NCI-H187 treated with DMSO at 0.1 percent for 48 hours (cell line): ENCODE results near the gene COL2A1.

Experiments
- DNase-seq: peaks from one replicate; lab custom pipeline; 2025; lab: John Stamatoyannopoulos, UW

Gene COL2A1

GRCh38 chr12:47944685-47945340, 59.5 kb downstream of the COL2A1 start:
- DNase-seq, result no peak

GRCh38 chr12:47943623-47944340, 60.5 kb downstream of the COL2A1 start:
- no peak for DNase-seq

- DNase-seq, result no peak
These were observed 61.6 kb downstream of the COL2A1 start for GRCh38 chr12:47942614-47943225.

- DNase-seq, result no peak
These were observed 62.2 kb downstream of the COL2A1 start for GRCh38 chr12:47941871-47942613.

GRCh38 chr12:47941475-47941780, 62.8 kb downstream of the COL2A1 start:
- DNase-seq, result no peak

- DNase-seq, result no peak
These were observed 63.4 kb downstream of the COL2A1 start for GRCh38 chr12:47940773-47941474.

- no peak for DNase-seq
These were observed 65.2 kb downstream of the COL2A1 start for GRCh38 chr12:47939009-47939601.

GRCh38 chr12:47938594-47938993, 65.7 kb downstream of the COL2A1 start:
- DNase-seq, result no peak

- no peak for DNase-seq
These were observed 66.2 kb downstream of the COL2A1 start for GRCh38 chr12:47938093-47938492.

GRCh38 chr12:47935184-47935583, 69.1 kb downstream of the COL2A1 start:
- DNase-seq, result no peak

- DNase-seq, result no peak
These were observed 73.1 kb downstream of the COL2A1 start for GRCh38 chr12:47931187-47931586.

- no peak for DNase-seq
These were observed 73.6 kb downstream of the COL2A1 start for GRCh38 chr12:47930634-47931033.

GRCh38 chr12:47927346-47927745, 76.9 kb downstream of the COL2A1 start:
- DNase-seq, result no peak
